Common myeloid progenitor, CD34-positive (primary cell): ENCODE measurements around the gene SCN2A.
"Not testable (repeated sequence)": the region's sequence is repeated elsewhere in the genome, so short reads cannot be mapped to it uniquely, and the experiment has no call there.

ENCODE experiments used
- CTCF ChIA-PET: fragments of 350-600 bp; sonication (Branson Sonifier 250); formaldehyde crosslinking; loops from one replicate; lab custom pipeline; 2021; ENCODE audit warnings: antibody characterized with exemption; lab: Charles Lee
- POLR2A ChIA-PET: fragments of 350-600 bp; sonication (Branson Sonifier 250); formaldehyde crosslinking; loops from one replicate; lab custom pipeline; 2021; ENCODE audit warnings: antibody characterized with exemption; lab: Charles Lee
- DNase-seq, 3 donors: peaks; one replicate each; pipeline versions ENCODE4 v3.0.0 to v3.0.0-alpha.2; 2013
- H3K27ac ChIP-seq, 2 experiments: 1 replicate in 1 of 2; 2 replicates in 1 of 2; pipeline ENCODE4 v1.7.0; 2013; ENCODE audit warnings: inconsistent platforms in 2 of 2, low read length in 2 of 2, mild to moderate bottlenecking in 2 of 2, low read depth in 1 of 2, moderate library complexity in 1 of 2; ENCODE audit not compliant: severe bottlenecking in 2 of 2, insufficient read depth in 1 of 2, poor library complexity in 1 of 2
- H3K27me3 ChIP-seq, 5 experiments: replicated peaks in 2 of 5; 1 replicate in 3 of 5; 2 replicates in 2 of 5; pipeline versions ENCODE4 v1.6.1 to v1.7.0; 2013; ENCODE audit warnings: low read length in 4 of 5, mild to moderate bottlenecking in 2 of 5, moderate library complexity in 2 of 5, inconsistent platforms in 1 of 5; ENCODE audit not compliant: insufficient read depth in 5 of 5, control insufficient read depth in 4 of 5
- H3K36me3 ChIP-seq, 4 experiments: 1 replicate in 2 of 4; 2 replicates in 2 of 4; pipeline versions ENCODE4 v1.6.1 to v1.7.0; 2013; ENCODE audit warnings: low read length in 3 of 4, control low read depth in 1 of 4, mild to moderate bottlenecking in 1 of 4; ENCODE audit not compliant: control insufficient read depth in 4 of 4, insufficient read depth in 4 of 4
- H3K4me1 ChIP-seq, 4 experiments: 1 replicate in 3 of 4; 2 replicates in 1 of 4; pipeline versions ENCODE4 v1.6.1 to v1.7.1; 2013; ENCODE audit warnings: low read length in 3 of 4, mild to moderate bottlenecking in 3 of 4, control low read depth in 1 of 4, inconsistent platforms in 1 of 4, moderate library complexity in 1 of 4; ENCODE audit not compliant: control insufficient read depth in 4 of 4, insufficient read depth in 4 of 4; ENCODE audit errors: control extremely low read depth in 1 of 4
- H3K4me3 ChIP-seq, 7 experiments: 1 replicate in 4 of 7; 2 replicates in 3 of 7; pipeline versions ENCODE4 v1.5.1 to v1.7.0; 2013; ENCODE audit warnings: mild to moderate bottlenecking in 7 of 7, low read length in 6 of 7, moderate library complexity in 6 of 7, inconsistent platforms in 2 of 7, low read depth in 2 of 7, control low read depth in 1 of 7; ENCODE audit not compliant: insufficient read depth in 4 of 7, control insufficient read depth in 1 of 7; ENCODE audit errors: extremely low read depth in 1 of 7
- H3K9me3 ChIP-seq, 5 experiments: 1 replicate in 4 of 5; 2 replicates in 1 of 5; pipeline versions ENCODE4 v1.6.1 to v1.7.1; 2013; ENCODE audit warnings: low read length in 4 of 5, mild to moderate bottlenecking in 2 of 5, inconsistent platforms in 1 of 5, low read depth in 1 of 5, moderate library complexity in 1 of 5; ENCODE audit not compliant: control insufficient read depth in 4 of 5, insufficient read depth in 2 of 5; ENCODE audit errors: control extremely low read depth in 1 of 5
- WGBS: methylation state at CpG from one replicate; pipeline ENCODE4 v1.1.5; 2013; ENCODE audit not compliant: insufficient coverage; 5-methylcytosine and 5-hydroxymethylcytosine counted together

SCN2A gene

DNA sequence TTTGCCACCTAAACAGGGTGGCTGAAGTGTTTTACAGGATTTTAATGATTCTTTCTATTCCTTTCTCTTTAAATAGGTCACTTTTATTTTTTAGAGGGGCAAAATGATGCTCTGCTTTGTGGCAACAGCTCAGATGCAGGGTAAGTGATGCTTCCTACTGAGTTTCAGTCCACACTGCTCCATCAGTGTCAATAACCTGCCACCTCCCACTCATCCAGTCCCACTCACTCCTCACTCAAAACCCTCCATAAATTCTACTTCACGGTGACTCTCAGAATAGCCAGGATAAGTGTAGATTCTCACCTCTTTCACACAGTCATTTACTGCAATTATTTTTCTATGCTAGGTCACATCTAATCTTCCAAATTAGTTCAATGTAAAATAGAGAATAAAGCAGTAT is 72.7 kb downstream of the SCN2A start:
- ChIA-PET POLR2A (no interaction called here), CTCF (interaction anchor here (1.2 kb wide), 1 partner anchor 10 kb away, joined by 3 read pairs; no protein-coding TSS in a partner anchor)
- no peak overlapping the region for H3K27ac ChIP-seq
- DNase-seq: no peak
- H3K4me1 ChIP-seq: peaks cover 3 to 14% (median 6%) of the 10 kb centered on the region in 4 experiments
- no peak overlapping the region for H3K4me3 ChIP-seq
- H3K9me3 ChIP-seq: no peaks in the 10 kb centered on the region
- no peaks in the 10 kb centered on the region for H3K27me3 ChIP-seq
- WGBS: no CpG with 5 or more reads among the region's 1 CpG
- no peaks in the 10 kb centered on the region for H3K36me3 ChIP-seq

DNA sequence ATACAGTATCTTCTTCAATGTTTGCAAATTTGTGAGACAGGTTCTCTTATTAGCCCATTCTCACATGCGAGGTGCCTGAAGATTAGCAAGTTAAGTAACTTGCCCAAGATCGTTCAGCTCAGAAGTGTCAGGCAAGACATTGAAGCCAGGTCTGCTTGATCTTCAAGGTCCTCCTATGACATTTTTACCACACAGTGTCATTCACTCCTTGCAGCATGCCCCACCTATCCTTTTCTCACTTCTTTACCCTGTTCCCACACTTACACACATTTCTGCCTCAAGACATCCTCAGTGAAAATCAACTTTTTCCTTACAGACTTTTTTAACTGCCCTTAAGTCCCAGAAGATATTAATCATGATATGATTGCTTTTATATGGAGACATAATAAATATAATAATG is 73.8 kb downstream of the SCN2A start:
- H3K36me3 ChIP-seq: no peaks in the 10 kb centered on the region
- peaks cover 3 to 14% (median 6%) of the 10 kb centered on the region in 4 experiments for H3K4me1 ChIP-seq
- H3K27me3 ChIP-seq: no peaks in the 10 kb centered on the region
- POLR2A ChIA-PET: no interaction called here
- H3K27ac ChIP-seq: no peak overlapping the region
- CTCF ChIA-PET: no interaction called here
- H3K4me3 ChIP-seq: no peak overlapping the region
- no peaks in the 10 kb centered on the region for H3K9me3 ChIP-seq
- peak in 1 of 3 donors; percentile 7 for DNase-seq
- 91% methylated on average over 2 of the region's 2 CpGs for WGBS

DNA sequence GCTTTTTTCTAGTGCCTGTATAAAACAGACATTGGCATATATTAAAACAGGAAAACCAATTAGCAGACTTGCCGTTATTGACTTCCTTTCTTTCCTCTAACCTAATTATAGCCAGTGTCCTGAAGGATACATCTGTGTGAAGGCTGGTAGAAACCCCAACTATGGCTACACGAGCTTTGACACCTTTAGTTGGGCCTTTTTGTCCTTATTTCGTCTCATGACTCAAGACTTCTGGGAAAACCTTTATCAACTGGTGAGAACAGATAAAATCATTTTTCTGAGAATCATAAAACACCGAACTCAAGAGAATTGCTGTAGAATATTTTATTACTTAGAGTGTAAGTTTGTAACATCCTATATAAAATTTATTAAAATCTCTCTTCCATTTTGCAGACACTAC is 74.3 kb downstream of the SCN2A start:
- Histone ChIP-seq H3K27me3 (no peaks in the 10 kb centered on the region), H3K27ac (no peak overlapping the region), H3K4me3 (peak overlapping the region in 2 of 7 experiments; percentile 19 to 33), H3K4me1 (peaks cover 3 to 14% (median 6%) of the 10 kb centered on the region in 4 experiments), H3K9me3 (no peaks in the 10 kb centered on the region), H3K36me3 (no peaks in the 10 kb centered on the region)
- CTCF ChIA-PET: no interaction called here
- POLR2A ChIA-PET: no interaction called here
- WGBS: 0% methylated on average over 2 of the region's 4 CpGs
- peak in 2 of 3 donors; percentile 16 to 30 for DNase-seq

DNA sequence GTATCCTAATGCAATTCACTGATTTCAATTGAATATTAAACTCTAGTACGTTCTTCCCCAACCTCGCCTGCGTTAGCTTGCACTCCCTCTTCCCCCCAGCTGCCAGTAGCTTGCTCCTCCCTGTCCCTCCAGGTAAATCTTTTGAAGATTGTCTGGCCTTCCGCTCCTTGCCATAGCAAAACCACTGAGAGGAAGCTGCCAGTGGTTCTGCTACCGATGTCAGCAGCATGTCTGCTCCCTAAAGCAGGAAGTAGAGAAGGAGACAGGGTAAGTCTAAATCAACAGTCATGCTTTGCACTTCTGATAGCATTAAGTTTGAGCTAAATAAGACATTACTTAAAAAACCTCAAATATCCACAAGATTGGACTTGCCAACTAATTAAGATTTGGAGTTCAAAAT is 89.1 kb downstream of the SCN2A start:
- Histone ChIP-seq H3K9me3 (no peaks in the 10 kb centered on the region), H3K4me3 (peak overlapping the region in 2 of 7 experiments; percentile 4 to 38), H3K36me3 (no peaks in the 10 kb centered on the region), H3K4me1 (peaks cover 0 to 12% (median 7%) of the 10 kb centered on the region in 4 experiments), H3K27me3 (no peaks in the 10 kb centered on the region), H3K27ac (no peak overlapping the region)
- peak; percentile 15 to 72 (median 64) for DNase-seq
- 10% methylated on average over 3 of the region's 5 CpGs for WGBS
- CTCF ChIA-PET: no interaction called here
- POLR2A ChIA-PET: no interaction called here

DNA sequence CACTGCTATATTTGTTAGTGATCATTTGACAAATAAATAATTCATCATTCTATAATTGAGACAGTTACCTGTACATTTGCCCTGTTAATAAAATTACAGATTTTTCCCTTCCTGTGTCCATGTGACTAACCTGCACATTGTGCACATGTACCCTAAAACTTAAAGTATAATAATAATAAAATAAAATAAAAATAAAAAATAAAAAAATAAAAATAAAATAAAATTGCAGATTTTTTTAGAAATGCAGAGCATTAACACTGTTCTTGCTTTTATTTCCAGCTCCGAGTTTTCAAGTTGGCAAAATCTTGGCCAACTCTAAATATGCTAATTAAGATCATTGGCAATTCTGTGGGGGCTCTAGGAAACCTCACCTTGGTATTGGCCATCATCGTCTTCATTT is 105.1 kb downstream of the SCN2A start:
- WGBS: 100% methylated on average over 2 of the region's 2 CpGs
- H3K27me3 ChIP-seq, DNase-seq, H3K36me3 ChIP-seq, CTCF ChIA-PET, H3K4me3 ChIP-seq, H3K27ac ChIP-seq, H3K4me1 ChIP-seq, POLR2A ChIA-PET, H3K9me3 ChIP-seq: not testable (repeated sequence)

DNA sequence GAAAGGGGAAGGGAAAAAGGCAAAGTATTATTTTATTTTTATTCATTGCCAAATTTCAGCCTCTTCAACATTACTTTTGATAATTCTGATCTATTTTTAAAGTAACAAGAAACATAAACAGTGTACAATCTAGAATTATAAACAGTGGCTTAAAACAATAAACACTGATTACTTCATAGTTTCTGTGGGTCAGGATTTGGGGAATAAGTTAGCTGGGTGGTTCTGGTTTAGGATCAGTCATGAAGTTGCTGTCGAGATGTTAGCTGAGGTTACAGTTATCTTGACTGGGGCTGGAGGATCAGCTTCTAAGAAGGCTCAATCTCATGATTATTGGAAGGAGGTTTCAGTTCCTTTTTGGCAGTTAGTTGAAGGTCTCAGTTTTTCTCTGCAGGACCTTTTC is 109.2 kb downstream of the SCN2A start:
- Histone ChIP-seq H3K27me3 (no peaks in the 10 kb centered on the region), H3K4me3 (no peak overlapping the region), H3K4me1 (no peaks in the 10 kb centered on the region), H3K27ac (no peak overlapping the region), H3K9me3 (peaks cover 0 to 2% (median 0%) of the 10 kb centered on the region in 5 experiments), H3K36me3 (no peaks in the 10 kb centered on the region)
- CTCF ChIA-PET: interaction anchor here (1.1 kb wide), 1 partner anchor 399 kb away, joined by 3 read pairs; no protein-coding TSS in a partner anchor
- POLR2A ChIA-PET: no interaction called here
- no peak for DNase-seq
- WGBS: 86% methylated on average over 1 of the region's 1 CpG

DNA sequence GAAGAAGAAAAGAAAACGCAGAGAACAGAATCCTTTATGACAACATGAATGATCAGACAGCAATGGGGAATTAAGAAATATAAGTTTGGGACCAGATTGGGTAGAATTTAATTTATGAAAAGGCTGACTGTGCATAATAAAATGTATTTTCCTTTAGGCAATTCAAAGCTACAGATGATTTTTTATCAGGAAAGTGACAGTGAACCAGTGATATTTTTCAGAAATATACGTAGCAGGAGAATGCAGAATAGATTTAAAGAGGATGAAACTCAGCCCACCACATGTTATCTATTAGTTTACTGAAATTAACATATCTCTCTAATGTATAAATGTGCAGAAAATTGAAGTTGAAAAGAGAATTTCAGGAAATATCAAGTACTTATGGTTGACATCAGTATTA is 110.0 kb downstream of the SCN2A start:
- H3K27ac ChIP-seq: no peak overlapping the region
- 100% methylated on average over 2 of the region's 2 CpGs for WGBS
- ChIA-PET POLR2A (no interaction called here), CTCF (no interaction called here)
- H3K9me3 ChIP-seq: peaks cover 0 to 2% (median 0%) of the 10 kb centered on the region in 5 experiments
- DNase-seq: no peak
- no peak overlapping the region for H3K4me3 ChIP-seq
- H3K36me3 ChIP-seq: no peaks in the 10 kb centered on the region
- H3K4me1 ChIP-seq: no peaks in the 10 kb centered on the region
- H3K27me3 ChIP-seq: no peaks in the 10 kb centered on the region
